Trophoblast cell (in vitro differentiated cells and primary cell): Measurements from ENCODE around the gene LTB4R2.
"Not testable (repeated sequence)": the region's sequence is repeated elsewhere in the genome, so short reads cannot be mapped to it uniquely, and the experiment has no call there.

ENCODE experiments used
- DNase-seq, 2 donors: peaks; one replicate each; pipeline ENCODE4 v3.0.0-alpha.2; 2016
- H2AFZ ChIP-seq: 2 replicates; pipeline ENCODE4 v1.6.1; 2013; ENCODE audit warnings: low read length, moderate library complexity, mild to moderate bottlenecking; ENCODE audit not compliant: insufficient read depth, poor library complexity
- H2AK5ac ChIP-seq: 2 replicates; pipeline ENCODE4 v1.6.1; 2013; ENCODE audit warnings: mild to moderate bottlenecking, low read length
- H2BK120ac ChIP-seq: 2 replicates; pipeline ENCODE4 v1.6.1; 2013; ENCODE audit warnings: low read length, mild to moderate bottlenecking, moderate library complexity; ENCODE audit not compliant: insufficient read depth, poor library complexity
- H2BK12ac ChIP-seq: 2 replicates; pipeline ENCODE4 v1.6.1; 2013; ENCODE audit warnings: mild to moderate bottlenecking, low read length, moderate library complexity
- H2BK5ac ChIP-seq: 2 replicates; pipeline ENCODE4 v1.6.1; 2013; ENCODE audit warnings: low read length, low read depth, moderate library complexity, mild to moderate bottlenecking; ENCODE audit not compliant: poor library complexity
- H3K14ac ChIP-seq: 2 replicates; pipeline ENCODE4 v1.6.1; 2013; ENCODE audit warnings: mild to moderate bottlenecking, low read length
- H3K18ac ChIP-seq: 2 replicates; pipeline ENCODE4 v1.6.1; 2013; ENCODE audit warnings: mild to moderate bottlenecking, low read length
- H3K23ac ChIP-seq: 2 replicates; pipeline ENCODE4 v1.6.1; 2013; ENCODE audit warnings: low read length
- H3K27ac ChIP-seq: 2 replicates; pipeline ENCODE4 v1.5.1; 2013; ENCODE audit warnings: low read depth, mild to moderate bottlenecking, inconsistent platforms, low read length, moderate library complexity
- H3K27me3 ChIP-seq: 2 replicates; pipeline ENCODE4 v1.6.1; 2013; ENCODE audit warnings: inconsistent platforms, mild to moderate bottlenecking, low read length, moderate library complexity; ENCODE audit not compliant: insufficient read depth
- H3K36me3 ChIP-seq, 2 experiments: 1 replicate in 1 of 2; 2 replicates in 1 of 2; pipeline ENCODE4 v1.6.1; 2013; ENCODE audit warnings: low read length in 2 of 2, mild to moderate bottlenecking in 2 of 2, moderate library complexity in 1 of 2; ENCODE audit not compliant: insufficient read depth in 2 of 2, control insufficient read depth in 1 of 2
- H3K4ac ChIP-seq: 2 replicates; pipeline ENCODE4 v1.6.1; 2013; ENCODE audit warnings: low read depth, mild to moderate bottlenecking, low read length, moderate library complexity
- H3K4me1 ChIP-seq, 2 experiments: 1 replicate in 1 of 2; 2 replicates in 1 of 2; pipeline ENCODE4 v1.6.1; 2013; ENCODE audit warnings: low read length in 2 of 2, mild to moderate bottlenecking in 2 of 2, moderate library complexity in 1 of 2; ENCODE audit not compliant: insufficient read depth in 2 of 2, control insufficient read depth in 1 of 2
- H3K4me2 ChIP-seq: 2 replicates; pipeline ENCODE4 v1.6.1; 2013; ENCODE audit warnings: inconsistent platforms, mild to moderate bottlenecking, low read length, moderate library complexity
- H3K4me3 ChIP-seq: 2 replicates; pipeline ENCODE4 v1.5.1; 2013; ENCODE audit warnings: mild to moderate bottlenecking, low read depth, low read length, inconsistent platforms
- H3K79me1 ChIP-seq: one replicate; pipeline ENCODE4 v1.6.1; 2013; ENCODE audit warnings: low read length
- H3K79me2 ChIP-seq: 2 replicates; pipeline ENCODE4 v1.6.1; 2013; ENCODE audit warnings: low read length, mild to moderate bottlenecking; ENCODE audit not compliant: control insufficient read depth, insufficient read depth, poor library complexity
- H3K9ac ChIP-seq: 2 replicates; pipeline ENCODE4 v1.6.1; 2013; ENCODE audit warnings: mild to moderate bottlenecking, low read length
- H3K9me3 ChIP-seq: 2 replicates; pipeline ENCODE4 v1.6.1; 2013; ENCODE audit warnings: low read depth, mild to moderate bottlenecking, control low read depth, inconsistent platforms, low read length; ENCODE audit not compliant: insufficient read depth
- H4K12ac ChIP-seq: 2 replicates; pipeline ENCODE4 v1.6.1; 2013; ENCODE audit warnings: low read depth, mild to moderate bottlenecking, low read length, moderate library complexity
- H4K8ac ChIP-seq: 2 replicates; pipeline ENCODE4 v1.6.1; 2013; ENCODE audit warnings: low read depth, mild to moderate bottlenecking, low read length, moderate library complexity
- H4K91ac ChIP-seq: one replicate; pipeline ENCODE4 v1.6.1; 2013; ENCODE audit warnings: low read depth, mild to moderate bottlenecking, low read length, moderate library complexity
- WGBS: extraction: QIAGEN DNeasy Blood & Tissue Kit; methylation state at CpG from one replicate; pipeline ENCODE4 v1.1.7; 2013; ENCODE audit warnings: missing lambda C conversion rate; ENCODE audit not compliant: insufficient read length, insufficient coverage; ENCODE audit errors: extremely low coverage; 5-methylcytosine and 5-hydroxymethylcytosine counted together

The LTB4R2 gene

GRCh38 chr14:24354482-24354825 is 44.5 kb downstream of the LTB4R2 start:
- not testable (repeated sequence) for H3K4me1 ChIP-seq, H3K27me3 ChIP-seq, H3K79me2 ChIP-seq, H3K9ac ChIP-seq, H3K79me1 ChIP-seq, H4K12ac ChIP-seq, H3K9me3 ChIP-seq, H2AK5ac ChIP-seq, H3K18ac ChIP-seq, H2BK5ac ChIP-seq, H3K4me3 ChIP-seq, H4K8ac ChIP-seq, H3K4ac ChIP-seq, H3K27ac ChIP-seq, DNase-seq, H3K36me3 ChIP-seq, H3K23ac ChIP-seq, H2AFZ ChIP-seq, H3K14ac ChIP-seq, H3K4me2 ChIP-seq, H2BK12ac ChIP-seq, H4K91ac ChIP-seq, H2BK120ac ChIP-seq
- no CpG with 5 or more reads among the region's 3 CpGs for WGBS

- H4K91ac ChIP-seq: no peak overlapping the region
- H3K27ac ChIP-seq: no peak overlapping the region
- no peak overlapping the region for H3K14ac ChIP-seq
- H3K79me1 ChIP-seq: no peaks in the 10 kb centered on the region
- H3K4me1 ChIP-seq: no peaks in the 10 kb centered on the region
- no peak overlapping the region for H4K8ac ChIP-seq
- no peak overlapping the region for H4K12ac ChIP-seq
- H3K18ac ChIP-seq: no peak overlapping the region
- H3K36me3 ChIP-seq: no peaks in the 10 kb centered on the region
- no peak overlapping the region for H2BK12ac ChIP-seq
- H3K9me3 ChIP-seq: no peaks in the 10 kb centered on the region
- peaks cover 5% of the 10 kb centered on the region for H3K27me3 ChIP-seq
- H3K23ac ChIP-seq: no peak overlapping the region
- DNase-seq: no peak
- H2AK5ac ChIP-seq: no peak overlapping the region
- no peak overlapping the region for H2BK5ac ChIP-seq
- H2AFZ ChIP-seq: no peak overlapping the region
- no peak overlapping the region for H3K9ac ChIP-seq
- H3K4ac ChIP-seq: no peak overlapping the region
- H3K4me3 ChIP-seq: no peak overlapping the region
- H3K79me2 ChIP-seq: no peaks in the 10 kb centered on the region
- H2BK120ac ChIP-seq: no peak overlapping the region
- no peak overlapping the region for H3K4me2 ChIP-seq
- no CpG with 5 or more reads among the region's 7 CpGs for WGBS
Measured at GRCh38 chr14:24355009-24355408, 45.1 kb downstream of the LTB4R2 start.

- Histone ChIP-seq H2BK12ac (no peak overlapping the region), H3K23ac (no peak overlapping the region), H3K4me2 (no peak overlapping the region), H3K79me2 (no peaks in the 10 kb centered on the region), H3K27ac (no peak overlapping the region), H2BK120ac (no peak overlapping the region), H2AK5ac (no peak overlapping the region), H3K79me1 (no peaks in the 10 kb centered on the region), H4K91ac (no peak overlapping the region), H2BK5ac (no peak overlapping the region), H4K8ac (no peak overlapping the region), H2AFZ (no peak overlapping the region), H3K4me3 (no peak overlapping the region), H3K9me3 (no peaks in the 10 kb centered on the region), H3K4ac (no peak overlapping the region), H4K12ac (no peak overlapping the region), H3K4me1 (no peaks in the 10 kb centered on the region), H3K14ac (no peak overlapping the region), H3K18ac (no peak overlapping the region), H3K27me3 (peaks cover 5% of the 10 kb centered on the region), H3K36me3 (no peaks in the 10 kb centered on the region), H3K9ac (no peak overlapping the region)
- DNase-seq: no peak
- WGBS: no CpG with 5 or more reads among the region's 4 CpGs
Measured at GRCh38 chr14:24356208-24356607, 46.3 kb downstream of the LTB4R2 start.

GRCh38 chr14:24360281-24360680 is 50.3 kb downstream of the LTB4R2 start:
- no peak overlapping the region for H2AFZ ChIP-seq

More at GRCh38 chr14:24360281-24360680, 50.3 kb downstream of the LTB4R2 start:
- peak; percentile 28 to 78 for DNase-seq
- Histone ChIP-seq H3K27ac (no peak overlapping the region), H3K79me2 (no peaks in the 10 kb centered on the region), H3K36me3 (no peaks in the 10 kb centered on the region), H2AK5ac (no peak overlapping the region), H3K9me3 (no peaks in the 10 kb centered on the region), H3K18ac (no peak overlapping the region), H4K12ac (no peak overlapping the region), H3K9ac (no peak overlapping the region), H4K8ac (no peak overlapping the region), H3K23ac (no peak overlapping the region), H3K79me1 (no peaks in the 10 kb centered on the region), H2BK12ac (no peak overlapping the region), H2BK120ac (no peak overlapping the region), H3K4me3 (no peak overlapping the region), H4K91ac (no peak overlapping the region), H3K4ac (no peak overlapping the region), H3K4me2 (no peak overlapping the region), H3K14ac (no peak overlapping the region), H3K4me1 (no peaks in the 10 kb centered on the region), H3K27me3 (no peaks in the 10 kb centered on the region), H2BK5ac (no peak overlapping the region)
- WGBS: no CpG with 5 or more reads among the region's 3 CpGs
